ENCODE measurements around the gene GPATCH2L.

GPATCH2L gene

DNA sequence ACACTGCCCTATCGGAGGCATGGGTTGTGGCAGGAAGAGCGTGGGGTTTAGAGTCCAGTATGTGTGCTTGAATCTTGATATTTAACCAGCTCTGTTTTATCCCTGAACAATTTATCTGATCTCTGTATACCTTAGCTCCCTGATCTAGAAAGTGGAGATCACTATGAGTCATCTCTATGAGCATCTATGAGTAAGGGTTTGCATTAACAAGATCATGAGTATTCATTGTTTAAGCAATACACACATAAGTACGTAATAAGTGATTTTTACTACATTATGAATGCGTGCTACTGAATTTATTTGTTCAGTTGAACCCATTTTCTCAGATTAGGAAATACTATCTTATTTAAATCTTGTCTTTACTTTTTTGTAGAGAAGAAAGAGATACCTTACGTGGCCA lies 49.4 kb downstream of the GPATCH2L start:
- DNase-seq (ENCODE audit: low spot score), result no peak

DNA sequence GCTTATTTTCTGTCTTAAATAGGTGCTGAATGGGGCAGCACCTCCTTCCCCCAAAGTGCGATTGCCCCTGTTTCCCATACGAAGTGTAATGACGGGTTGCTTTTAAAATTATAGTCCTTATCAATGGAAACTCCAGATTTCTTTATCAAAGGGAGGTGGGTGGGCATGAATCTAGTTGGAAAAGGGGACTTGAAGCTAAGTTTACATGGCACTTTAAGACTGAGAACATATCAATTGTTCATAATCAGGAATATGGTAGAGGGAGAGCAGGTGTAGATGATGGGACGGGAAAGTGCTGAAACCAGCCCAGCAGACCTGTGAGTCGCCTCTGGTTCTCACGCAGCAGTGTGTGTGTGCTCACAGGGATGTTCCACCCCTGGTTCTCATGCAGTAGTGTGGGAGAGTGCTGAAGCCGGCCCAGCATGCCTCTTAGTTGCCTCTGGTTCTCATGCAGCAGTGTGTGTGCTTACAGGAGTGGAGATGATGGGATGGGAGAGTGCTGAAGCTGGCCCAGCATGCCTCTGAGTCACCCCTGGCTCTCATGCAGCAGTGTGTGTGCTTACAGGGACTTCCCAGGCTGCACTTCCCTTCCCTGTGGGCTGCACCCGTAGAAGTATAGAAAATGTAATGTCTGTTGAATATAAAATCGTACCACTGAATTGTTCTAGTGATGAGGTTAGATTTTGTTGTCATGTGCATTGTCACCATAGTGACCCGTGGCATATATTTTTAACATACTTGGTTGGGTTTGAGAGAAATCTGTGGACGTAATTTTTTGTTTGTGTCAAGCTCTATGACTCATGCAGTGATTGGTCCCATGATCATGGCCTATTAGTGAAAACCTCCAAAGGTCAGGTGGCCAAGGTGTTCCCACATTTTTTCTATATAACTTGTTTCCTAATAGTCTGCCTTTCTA lies 51.6 kb downstream of the GPATCH2L start:
- DNase-seq (ENCODE audit: low spot score), result no peak

DNA sequence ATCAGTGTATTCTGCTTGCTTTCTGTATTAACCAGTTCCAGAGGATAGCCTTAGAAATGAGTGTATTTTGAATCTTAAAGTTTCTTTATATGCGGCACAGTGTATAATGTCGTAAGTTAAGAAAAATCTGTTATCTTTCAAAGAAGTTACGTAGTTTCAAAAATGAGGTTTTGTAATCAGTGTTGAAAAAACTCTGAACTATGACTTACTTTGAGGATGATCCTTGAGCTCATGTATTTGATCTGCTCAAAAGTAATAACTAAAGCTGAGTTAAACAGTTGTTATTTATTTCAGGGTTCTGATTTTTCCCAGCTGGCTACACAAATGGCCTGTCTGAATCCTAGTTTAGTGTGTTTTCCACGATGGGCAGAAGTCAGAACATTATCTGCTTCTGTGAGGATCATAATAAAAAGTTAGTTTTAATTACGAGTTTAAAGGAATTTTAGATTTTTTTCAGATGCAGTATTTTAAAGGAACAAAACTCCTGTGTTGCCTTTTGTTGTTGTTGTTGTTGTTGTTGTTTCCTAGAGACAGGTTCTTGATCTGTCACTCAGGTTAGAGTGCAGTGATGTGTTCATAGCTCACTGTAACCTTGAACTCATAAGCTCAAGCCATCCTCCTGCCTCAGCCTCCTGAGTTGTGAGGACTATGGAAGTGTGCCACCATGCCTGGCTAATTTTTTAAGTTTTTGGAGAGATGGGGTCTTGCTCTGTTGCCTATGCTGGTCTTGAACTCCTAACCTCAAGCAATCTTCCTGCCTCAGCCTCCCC lies 52.9 kb downstream of the GPATCH2L start:
- no peak for DNase-seq (ENCODE audit: low spot score)

- no peak for DNase-seq (ENCODE audit: low spot score)
Measured at GRCh38 chr14:76205708-76206107, 54.0 kb downstream of the GPATCH2L start.

- DNase-seq (ENCODE audit: low spot score), result no peak
Measured at GRCh38 chr14:76208340-76208739, 56.6 kb downstream of the GPATCH2L start.

DNA sequence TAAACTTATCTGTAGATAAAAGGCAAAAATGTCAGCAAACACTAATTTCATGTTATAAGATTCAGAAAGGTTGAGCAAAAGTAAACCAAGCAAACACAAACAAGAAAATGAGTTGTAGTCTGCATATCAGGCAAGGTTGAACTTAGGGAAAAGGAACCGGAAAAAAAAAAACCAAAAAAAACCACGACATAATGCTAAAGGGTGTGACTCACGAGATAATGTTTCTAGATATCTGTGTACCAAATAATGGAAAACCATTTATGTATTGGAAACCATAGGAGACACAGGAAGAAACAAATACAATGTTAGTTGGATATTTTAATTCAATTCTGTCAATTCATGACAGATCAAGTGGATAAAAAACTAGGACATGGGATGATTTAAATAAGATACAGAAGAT lies 60.5 kb downstream of the GPATCH2L start:
- DNase-seq (ENCODE audit: low spot score), result no peak

- no peak for DNase-seq (ENCODE audit: low spot score)
Measured at GRCh38 chr14:76217179-76217578, 65.5 kb downstream of the GPATCH2L start.

GRCh38 chr14:76218662-76219061 lies 66.9 kb downstream of the GPATCH2L start:
- no peak for DNase-seq (ENCODE audit: low spot score)

GRCh38 chr14:76219873-76220272 lies 68.2 kb downstream of the GPATCH2L start:
- DNase-seq (ENCODE audit: low spot score), result no peak

- DNase-seq (ENCODE audit: low spot score), result no peak
Measured at GRCh38 chr14:76227450-76228050, 75.8 kb downstream of the GPATCH2L start.

DNA sequence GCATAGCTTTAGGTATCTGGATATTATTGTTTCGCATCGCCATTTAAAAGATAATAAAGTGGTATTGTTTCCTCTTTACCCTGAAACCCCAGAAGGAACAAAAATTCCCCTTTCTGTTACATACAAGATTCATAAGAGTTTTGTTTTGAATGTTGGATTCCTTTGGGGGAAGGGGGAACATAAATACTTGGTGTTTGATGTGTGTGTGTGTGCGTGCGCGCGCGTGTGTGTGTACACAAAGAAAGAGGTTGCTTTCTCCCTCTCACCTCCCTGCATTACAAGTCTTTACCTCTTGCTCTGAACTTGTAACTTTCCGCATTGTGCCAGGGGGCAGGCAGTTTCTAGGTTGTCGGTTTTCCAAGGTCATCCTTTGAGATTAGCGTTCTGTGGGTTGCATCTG lies 76.4 kb downstream of the GPATCH2L start:
- no peak for DNase-seq (ENCODE audit: low spot score)

DNA sequence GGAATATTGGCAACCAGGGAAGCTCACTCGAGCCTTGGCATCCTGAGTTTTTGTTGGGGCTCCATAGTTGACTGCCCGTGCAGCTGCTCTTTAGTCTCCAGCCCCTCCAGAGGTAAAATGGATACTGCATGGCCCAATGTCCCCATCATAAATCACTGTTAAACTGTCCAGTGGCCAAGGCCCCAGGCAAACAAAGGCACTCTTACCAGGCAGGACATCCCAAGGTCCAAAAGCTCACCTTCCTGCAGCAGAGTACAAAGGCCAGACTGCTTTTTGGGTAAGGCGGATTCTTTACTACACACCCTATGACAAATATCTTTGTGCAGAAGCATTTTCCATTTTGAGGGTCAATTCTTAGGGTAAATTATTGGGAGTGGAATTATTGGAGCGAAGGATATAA lies 81.1 kb downstream of the GPATCH2L start:
- DNase-seq (ENCODE audit: low spot score), result no peak

- no peak for DNase-seq (ENCODE audit: low spot score)
Measured at GRCh38 chr14:76235628-76236027, 83.9 kb downstream of the GPATCH2L start.

GRCh38 chr14:76236172-76237130 lies 84.7 kb downstream of the GPATCH2L start:
- no peak for DNase-seq (ENCODE audit: low spot score)

DNA sequence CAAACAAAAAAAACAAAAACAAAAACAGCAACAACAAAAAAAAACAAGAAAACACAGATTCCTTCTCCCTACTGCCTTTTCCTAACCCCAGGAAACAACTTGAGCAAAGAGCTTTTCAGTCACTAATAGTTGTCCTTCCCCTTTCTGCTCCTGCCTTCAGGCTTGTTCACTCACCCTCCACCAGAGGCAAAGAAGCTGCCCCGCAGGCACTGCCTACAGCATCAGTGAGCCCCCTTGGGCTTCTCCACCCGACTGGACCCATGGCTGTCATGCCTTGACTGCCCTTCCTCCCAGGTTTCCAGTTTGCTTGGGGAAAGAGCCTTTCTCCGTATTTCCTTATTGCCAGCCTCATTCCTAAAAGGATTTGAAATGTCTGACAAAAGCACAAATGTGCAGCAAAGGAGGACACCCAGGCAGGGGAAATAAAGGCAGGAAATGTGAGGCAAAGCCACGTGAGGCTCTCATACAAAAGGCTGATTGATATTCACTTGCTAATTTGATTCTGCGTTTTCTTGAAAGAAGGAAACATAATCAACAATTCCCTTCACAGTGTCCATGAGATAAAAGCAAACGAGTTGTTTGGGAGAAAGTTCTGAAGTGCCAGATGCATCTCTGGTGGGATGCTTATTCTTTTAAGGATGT lies 85.7 kb downstream of the GPATCH2L start:
- no peak for DNase-seq (ENCODE audit: low spot score)

DNA sequence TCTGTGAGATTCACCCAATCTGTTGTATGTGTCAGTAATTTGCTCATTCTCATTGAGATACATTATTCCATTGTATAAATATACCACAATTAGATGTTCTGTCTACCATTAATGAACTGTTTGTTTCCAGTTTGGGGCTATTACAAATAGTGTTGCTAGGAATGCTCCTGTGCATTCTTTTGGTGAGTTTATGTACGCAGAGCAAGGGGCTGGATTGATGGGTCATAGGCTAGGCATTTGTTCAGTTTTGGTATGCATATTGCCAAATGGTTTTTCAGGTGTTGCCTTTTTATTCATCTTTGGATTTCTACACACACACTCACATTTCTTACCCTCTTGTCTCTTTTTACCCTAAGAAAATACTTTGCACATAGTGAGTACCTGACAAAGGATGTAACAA lies 93.4 kb downstream of the GPATCH2L start:
- DNase-seq (ENCODE audit: low spot score), result no peak

DNA sequence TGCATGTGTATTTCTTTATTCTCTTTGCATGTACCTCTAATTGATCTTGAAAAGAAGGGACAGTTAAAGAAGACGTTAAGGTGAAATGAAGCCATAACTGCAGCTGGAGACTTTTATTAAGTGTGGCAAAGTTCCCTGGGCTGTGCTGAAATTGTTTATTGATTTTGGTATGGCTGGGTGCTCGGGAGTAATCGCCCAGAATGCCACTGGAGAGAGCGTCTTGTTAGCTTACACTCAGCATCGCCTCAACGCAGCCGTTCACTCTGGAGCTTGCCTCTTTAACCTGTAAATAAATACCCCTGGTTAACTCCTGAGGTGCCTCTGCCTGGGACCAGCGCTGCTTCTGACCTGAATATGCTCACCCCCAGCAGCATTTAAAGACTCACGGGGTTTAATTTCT lies 98.6 kb downstream of the GPATCH2L start:
- DNase-seq (ENCODE audit: low spot score), result no peak

DNA sequence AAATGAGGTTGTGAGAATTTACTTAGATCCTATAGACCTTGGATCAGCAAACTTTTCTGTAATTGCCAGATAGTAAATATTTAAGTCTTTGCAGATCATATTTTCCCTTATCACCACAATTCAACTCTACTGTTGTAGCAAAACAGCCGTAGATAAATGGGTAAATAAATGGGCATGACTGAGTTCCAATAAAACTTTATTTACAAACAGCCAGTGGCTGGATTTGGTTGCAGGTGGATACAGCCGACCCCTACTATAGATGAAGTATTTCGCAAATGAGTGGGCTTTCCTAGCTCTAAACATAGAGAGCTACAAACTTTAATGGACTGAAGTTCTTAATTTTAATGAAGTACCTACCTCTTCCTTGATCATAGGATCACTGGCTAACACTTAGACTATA lies 100.7 kb downstream of the GPATCH2L start:
- DNase-seq (ENCODE audit: low spot score), result no peak

DNA sequence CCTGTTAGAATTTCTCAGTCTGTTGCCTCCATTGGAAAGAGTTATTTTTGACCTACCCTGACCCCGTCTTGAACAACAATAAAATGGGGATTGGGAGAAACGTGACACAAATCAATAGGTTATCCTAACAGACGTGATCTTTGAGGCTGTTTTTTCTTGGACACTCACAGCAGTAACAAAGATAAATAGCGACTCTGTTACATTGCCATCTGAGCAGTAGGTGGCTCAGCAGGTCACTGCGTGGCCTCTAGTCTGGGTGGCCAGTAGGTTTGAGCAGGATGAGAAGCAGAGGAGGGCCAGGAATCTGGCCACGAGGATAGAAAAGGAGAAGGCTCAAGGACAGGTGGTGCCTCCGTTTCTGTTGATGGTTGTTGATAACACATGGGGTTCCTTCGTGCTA lies 101.4 kb downstream of the GPATCH2L start:
- DNase-seq (ENCODE audit: low spot score), result no peak

GRCh38 chr14:76256545-76256944 lies 104.8 kb downstream of the GPATCH2L start:
- no peak for DNase-seq (ENCODE audit: low spot score)

- DNase-seq (ENCODE audit: low spot score), result no peak
Measured at GRCh38 chr14:76257111-76257803, 105.5 kb downstream of the GPATCH2L start.

Data from cerebellar cortex (tissue), 1 donor.